SH-SY5Y (cell line): ENCODE data around the gene RAP1GAP.

ENCODE experiments used
- GATA2 ChIP-seq: IDR thresholded peaks from 2 replicates; pipeline ENCODE4 v1.6.1; 2011; ENCODE audit warnings: mild to moderate bottlenecking, low read depth, low read length
- GATA3 ChIP-seq: IDR thresholded peaks from 2 replicates; pipeline ENCODE4 v1.6.1; 2011; ENCODE audit warnings: low read depth, mild to moderate bottlenecking, low read length, moderate library complexity

GRCh38 chr1:21573475-21573874 lies 95.7 kb downstream of the RAP1GAP start:
- TF ChIP-seq GATA3: no peak
- TF ChIP-seq GATA2: no peak
